OCI-LY3 (cell line): ENCODE results near the gene CRYBG1.
"Not testable (repeated sequence)": the region's sequence is repeated elsewhere in the genome, so short reads cannot be mapped to it uniquely, and the experiment has no call there.

Experiments used
- H2AFZ ChIP-seq: fragments of 200-600, 300-600 bp; shearing (Covaris generic); 2 replicates; pipeline ENCODE4 v1.6.0; 2014; ENCODE audit warnings: antibody characterized with exemption, low read depth, low read length
- H3K27ac ChIP-seq: fragments of 200-600, 300-600 bp; sonication (generic); 2 replicates; pipeline ENCODE4 v1.5.1; 2014; ENCODE audit warnings: mild to moderate bottlenecking, low read length, moderate library complexity, mixed read lengths
- H3K27me3 ChIP-seq: fragments of 200-600, 300-600 bp; sonication (generic); 2 replicates; pipeline ENCODE4 v1.6.1; 2014; ENCODE audit warnings: low read depth, low read length, mixed read lengths
- H3K36me3 ChIP-seq: fragments of 200-600, 300-600 bp; sonication (generic); replicated peaks from 2 replicates; pipeline ENCODE3; 2014; ENCODE audit warnings: low read depth, low read length, mixed read lengths
- H3K4me1 ChIP-seq: fragments of 300-600, 200-600 bp; sonication (generic); 2 replicates; pipeline ENCODE4 v1.6.1; 2014; ENCODE audit warnings: low read length, mixed read lengths
- H3K4me2 ChIP-seq: fragments of 200-600, 300-600 bp; sonication (generic); 2 replicates; pipeline ENCODE4 v1.6.1; 2014; ENCODE audit warnings: low read length, mixed read lengths
- H3K4me3 ChIP-seq: fragments of 300-600, 200-600 bp; sonication (generic); 2 replicates; pipeline ENCODE4 v1.5.1; 2014; ENCODE audit warnings: antibody characterized with exemption, mild to moderate bottlenecking, low read length, moderate library complexity
- H3K79me2 ChIP-seq: fragments of 300-600, 200-600 bp; shearing (Covaris generic); 2 replicates; pipeline ENCODE4 v1.6.1; 2014; ENCODE audit warnings: mild to moderate bottlenecking, low read length, mixed read lengths
- H3K9ac ChIP-seq: fragments of 300-600, 200-600 bp; shearing (Covaris generic); 2 replicates; pipeline ENCODE4 v1.6.0; 2014; ENCODE audit warnings: mild to moderate bottlenecking, low read length, moderate library complexity
- H3K9me3 ChIP-seq: fragments of 200-600, 300-600 bp; shearing (Covaris generic); 2 replicates; pipeline ENCODE4 v1.6.1; 2014; ENCODE audit warnings: low read length, mixed read lengths; ENCODE audit not compliant: insufficient read depth
- H4K20me1 ChIP-seq: fragments of 200-600, 300-600 bp; sonication (generic); 2 replicates; pipeline ENCODE4 v1.6.1; 2016; ENCODE audit warnings: low read length, mixed read lengths; ENCODE audit not compliant: insufficient read depth
- CTCF ChIP-seq: fragments of 200-600, 300-600 bp; sonication (generic); IDR thresholded peaks from 2 replicates; pipeline ENCODE4 v1.5.1; 2014; ENCODE audit warnings: antibody characterized with exemption, low read length, low read depth
- EZH2phosphoT487 ChIP-seq: fragments of 200-600 bp; shearing (Covaris generic); IDR thresholded peaks from 2 replicates; pipeline ENCODE4 v1.6.1; 2018; ENCODE audit warnings: antibody characterized with exemption, mixed run types, low read depth

Gene CRYBG1

GRCh38 chr6:106556368-106556960, 195.9 kb downstream of the CRYBG1 start:
- H3K9me3 ChIP-seq: no peaks in the 10 kb centered on the region

GRCh38 chr6:106557837-106558236, 197.3 kb downstream of the CRYBG1 start:
- H4K20me1 ChIP-seq: no peaks in the 10 kb centered on the region
- H3K79me2 ChIP-seq: no peaks in the 10 kb centered on the region
- H3K27me3 ChIP-seq: no peaks in the 10 kb centered on the region
- peaks cover 51% of the 10 kb centered on the region for H3K36me3 ChIP-seq
- no peak overlapping the region for H2AFZ ChIP-seq
- no peaks in the 10 kb centered on the region for H3K4me1 ChIP-seq
- no peaks in the 10 kb centered on the region for H3K9me3 ChIP-seq
- H3K9ac ChIP-seq: no peak overlapping the region
- no peak overlapping the region for H3K27ac ChIP-seq
- H3K4me3 ChIP-seq: no peak overlapping the region
- TF ChIP-seq EZH2phosphoT487 (no peak), CTCF (no peak)
- H3K4me2 ChIP-seq: no peak overlapping the region

More at GRCh38 chr6:106556368-106556960, 195.9 kb downstream of the CRYBG1 start:
- Histone ChIP-seq H4K20me1 (no peaks in the 10 kb centered on the region), H3K36me3 (peaks cover 52% of the 10 kb centered on the region), H2AFZ (no peak overlapping the region), H3K27ac (no peak overlapping the region), H3K9ac (no peak overlapping the region), H3K4me3 (no peak overlapping the region), H3K4me1 (no peaks in the 10 kb centered on the region), H3K4me2 (no peak overlapping the region), H3K27me3 (no peaks in the 10 kb centered on the region), H3K79me2 (no peaks in the 10 kb centered on the region)
- TF ChIP-seq EZH2phosphoT487 (no peak), CTCF (peak; percentile 59)

GRCh38 chr6:106558364-106558763, 197.8 kb downstream of the CRYBG1 start:
- Histone ChIP-seq H2AFZ (no peak overlapping the region), H3K4me3 (no peak overlapping the region), H4K20me1 (no peaks in the 10 kb centered on the region), H3K36me3 (peaks cover 45% of the 10 kb centered on the region), H3K27me3 (no peaks in the 10 kb centered on the region), H3K27ac (no peak overlapping the region), H3K9ac (no peak overlapping the region), H3K9me3 (no peaks in the 10 kb centered on the region), H3K79me2 (no peaks in the 10 kb centered on the region), H3K4me2 (no peak overlapping the region), H3K4me1 (no peaks in the 10 kb centered on the region)
- no peak for TF ChIP-seq EZH2phosphoT487
- no peak for TF ChIP-seq CTCF

GRCh38 chr6:106559659-106560058, 199.1 kb downstream of the CRYBG1 start:
- not testable (repeated sequence) for H3K4me3 ChIP-seq, H3K9ac ChIP-seq, H2AFZ ChIP-seq, H3K79me2 ChIP-seq, H4K20me1 ChIP-seq, H3K4me2 ChIP-seq, H3K4me1 ChIP-seq, H3K27ac ChIP-seq, H3K27me3 ChIP-seq, H3K9me3 ChIP-seq
- H3K36me3 ChIP-seq: peaks cover 49% of the 10 kb centered on the region
